HEK293 (cell line): ENCODE results near the gene RSU1.

ENCODE experiments used
- CTCF ChIA-PET: fragments of 350-600 bp; formaldehyde crosslinking; extraction: SDS; loops from one replicate; lab custom pipeline; 2021; ENCODE audit warnings: antibody characterized with exemption; lab: Yijun Ruan, JAX
- POLR2A ChIA-PET: fragments of 300-600 bp; formaldehyde crosslinking; extraction: SDS; loops from one replicate; lab custom pipeline; 2020; ENCODE audit warnings: antibody characterized with exemption, inconsistent platforms; lab: Yijun Ruan, JAX
- H3K27ac ChIP-seq: fragments of 200-500 bp; sonication (Bioruptor generic); 2 replicates; pipeline ENCODE4 v1.5.1; 2014; ENCODE audit warnings: low read depth, low read length, control low read depth, inconsistent platforms; ENCODE audit errors: extremely low read depth
- H3K36me3 ChIP-seq, 2 experiments: fragments of 200-500 bp in 1 of 2; sonication (Bioruptor generic) in 1 of 2; 1 replicate in 1 of 2; 2 replicates in 1 of 2; pipeline ENCODE4 v1.5.1; 2014 to 2017; ENCODE audit warnings: inconsistent platforms in 2 of 2, low read length in 2 of 2; ENCODE audit not compliant: control insufficient read depth in 2 of 2, insufficient read depth in 1 of 2
- H3K4me1 ChIP-seq: fragments of 200-500 bp; sonication (Bioruptor generic); 2 replicates; pipeline ENCODE4 v1.5.1; 2014; ENCODE audit warnings: mild to moderate bottlenecking, low read length, inconsistent platforms; ENCODE audit not compliant: control insufficient read depth, insufficient read depth
- H3K4me3 ChIP-seq: 2 replicates; pipeline ENCODE4 v1.5.1; 2011; ENCODE audit warnings: low read depth, mild to moderate bottlenecking, control low read depth, low read length, moderate library complexity
- H3K9me3 ChIP-seq: fragments of 200-500 bp; sonication (Bioruptor generic); 2 replicates; pipeline ENCODE4 v1.5.1; 2014; ENCODE audit warnings: low read depth, low read length, inconsistent platforms; ENCODE audit not compliant: control insufficient read depth, insufficient read depth
- BCL11B ChIP-seq: fragments of 450-650 bp; formaldehyde crosslinking; IDR thresholded peaks from 2 replicates; pipeline ENCODE4 v1.5.1; 2016; ENCODE audit warnings: low read depth, missing biosample characterization, missing genetic modification characterization
- EGR2 ChIP-seq: fragments of 450-650 bp; formaldehyde crosslinking; IDR thresholded peaks from 2 replicates; pipeline ENCODE4 v1.5.1; 2016; ENCODE audit warnings: low read depth, missing biosample characterization, missing genetic modification characterization
- GLI2 ChIP-seq: fragments of 450-650 bp; formaldehyde crosslinking; IDR thresholded peaks from 2 replicates; pipeline ENCODE4; 2017; ENCODE audit warnings: missing biosample characterization, missing genetic modification characterization, low read depth, borderline replicate concordance
- KLF1 ChIP-seq: fragments of 450-650 bp; formaldehyde crosslinking; IDR thresholded peaks from 2 replicates; pipeline ENCODE4 v1.5.1; 2016; ENCODE audit warnings: missing biosample characterization, missing genetic modification characterization
- MYNN ChIP-seq: fragments of 450-650 bp; formaldehyde crosslinking; IDR thresholded peaks from 2 replicates; pipeline ENCODE4 v1.5.1; 2016; ENCODE audit warnings: missing biosample characterization, missing genetic modification characterization, borderline replicate concordance
- PRDM10 ChIP-seq: fragments of 450-650 bp; formaldehyde crosslinking; IDR thresholded peaks from 2 replicates; pipeline ENCODE4 v1.5.1; 2016; ENCODE audit warnings: missing biosample characterization, missing genetic modification characterization
- RBAK ChIP-seq: fragments of 450-650 bp; formaldehyde crosslinking; IDR thresholded peaks from 2 replicates; pipeline ENCODE4 v1.5.1; 2016; ENCODE audit warnings: missing biosample characterization, missing genetic modification characterization
- YY1 ChIP-seq: fragments of 450-650 bp; formaldehyde crosslinking; IDR thresholded peaks from 2 replicates; pipeline ENCODE4 v1.5.1; 2018; ENCODE audit warnings: missing biosample characterization, missing genetic modification characterization
- ZBTB7A ChIP-seq: fragments of 450-650 bp; formaldehyde crosslinking; IDR thresholded peaks from 2 replicates; pipeline ENCODE4 v1.5.1; 2016; ENCODE audit warnings: low read depth, missing biosample characterization, missing genetic modification characterization
- ZNF121 ChIP-seq: fragments of 450-650 bp; formaldehyde crosslinking; IDR thresholded peaks from 2 replicates; pipeline ENCODE4 v1.5.1; 2016; ENCODE audit warnings: missing biosample characterization, missing genetic modification characterization
- ZNF155 ChIP-seq: fragments of 450-650 bp; formaldehyde crosslinking; IDR thresholded peaks from 2 replicates; pipeline ENCODE4 v1.5.1; 2016; ENCODE audit warnings: missing biosample characterization, missing genetic modification characterization
- ZNF157 ChIP-seq: fragments of 450-650 bp; formaldehyde crosslinking; IDR thresholded peaks from 2 replicates; pipeline ENCODE4 v1.5.1; 2016; ENCODE audit warnings: missing biosample characterization, missing genetic modification characterization
- ZNF16 ChIP-seq: fragments of 450-650 bp; formaldehyde crosslinking; IDR thresholded peaks from 2 replicates; pipeline ENCODE4 v1.5.1; 2016; ENCODE audit warnings: low read depth, missing biosample characterization, missing genetic modification characterization
- ZNF2 ChIP-seq: fragments of 450-650 bp; formaldehyde crosslinking; IDR thresholded peaks from 2 replicates; pipeline ENCODE4 v1.5.1; 2016; ENCODE audit warnings: missing biosample characterization, missing genetic modification characterization
- ZNF214 ChIP-seq: fragments of 450-650 bp; formaldehyde crosslinking; IDR thresholded peaks from 2 replicates; pipeline ENCODE4 v1.5.1; 2017; ENCODE audit warnings: missing biosample characterization, mild to moderate bottlenecking, missing genetic modification characterization, borderline replicate concordance
- ZNF280C ChIP-seq: fragments of 450-650 bp; formaldehyde crosslinking; IDR thresholded peaks from 2 replicates; pipeline ENCODE4 v1.5.1; 2016; ENCODE audit warnings: missing biosample characterization, missing genetic modification characterization
- ZNF335 ChIP-seq: fragments of 450-650 bp; formaldehyde crosslinking; conservative IDR thresholded peaks from 2 replicates; pipeline ENCODE4 v1.5.1; 2016; ENCODE audit warnings: missing biosample characterization, missing genetic modification characterization
- ZNF366 ChIP-seq: fragments of 450-650 bp; formaldehyde crosslinking; conservative IDR thresholded peaks from 2 replicates; pipeline ENCODE4 v1.5.1; 2016; ENCODE audit warnings: missing biosample characterization, missing genetic modification characterization
- ZNF391 ChIP-seq: fragments of 450-650 bp; formaldehyde crosslinking; IDR thresholded peaks from 2 replicates; pipeline ENCODE4 v1.5.1; 2016; ENCODE audit warnings: low read depth, missing biosample characterization, missing genetic modification characterization, borderline replicate concordance
- ZNF510 ChIP-seq: fragments of 450-650 bp; formaldehyde crosslinking; IDR thresholded peaks from 2 replicates; pipeline ENCODE4 v1.5.1; 2018; ENCODE audit warnings: mild to moderate bottlenecking, missing genetic modification characterization, missing biosample characterization; ENCODE audit not compliant: insufficient replicate concordance
- ZNF521 ChIP-seq: fragments of 450-650 bp; formaldehyde crosslinking; IDR thresholded peaks from 2 replicates; pipeline ENCODE4 v1.5.1; 2017; ENCODE audit warnings: missing biosample characterization, mild to moderate bottlenecking, missing genetic modification characterization
- ZNF544 ChIP-seq: fragments of 450-650 bp; formaldehyde crosslinking; IDR thresholded peaks from 2 replicates; pipeline ENCODE4 v1.5.0; 2017; ENCODE audit warnings: missing biosample characterization, missing genetic modification characterization
- ZNF555 ChIP-seq: fragments of 450-650 bp; formaldehyde crosslinking; conservative IDR thresholded peaks from 2 replicates; pipeline ENCODE4 v1.5.1; 2017; ENCODE audit warnings: missing biosample characterization, mild to moderate bottlenecking, missing genetic modification characterization, inconsistent platforms
- ZNF558 ChIP-seq: fragments of 450-650 bp; formaldehyde crosslinking; IDR thresholded peaks from 2 replicates; pipeline ENCODE4 v1.5.1; 2016; ENCODE audit warnings: missing biosample characterization, missing genetic modification characterization
- ZNF621 ChIP-seq: fragments of 450-650 bp; formaldehyde crosslinking; IDR thresholded peaks from 2 replicates; pipeline ENCODE4 v1.5.1; 2017; ENCODE audit warnings: missing biosample characterization, missing genetic modification characterization
- ZSCAN30 ChIP-seq: fragments of 450-650 bp; IDR thresholded peaks from 2 replicates; pipeline ENCODE4 v1.5.1; 2018; ENCODE audit warnings: missing biosample characterization, mild to moderate bottlenecking, missing genetic modification characterization, moderate library complexity
- TF ChIP-seq, protein P1 (sequence below): fragments of 450-650 bp; formaldehyde crosslinking; IDR thresholded peaks from 2 replicates; pipeline ENCODE4 v1.5.1; 2016; ENCODE audit warnings: missing biosample characterization, missing genetic modification characterization, borderline replicate concordance

RSU1 gene

GRCh38 chr10:16662923-16663322 lies 154.3 kb downstream of the RSU1 start:
- ChIA-PET POLR2A (no interaction called here), CTCF (interaction anchor here (0.6 kb wide), 1 partner anchor 661 kb away, joined by 5 read pairs; no protein-coding TSS in a partner anchor)
- no peak for TF ChIP-seq ZNF391
- TF ChIP-seq ZNF16 (tag by site-specific recombination) = no peak
- no peak for TF ChIP-seq ZNF2 (tag by site-specific recombination)
- TF ChIP-seq RBAK (tag by site-specific recombination) = no peak
- TF ChIP-seq ZNF555 (tag by site-specific recombination) = no peak
- no peak for TF ChIP-seq ZNF121 (tag by site-specific recombination)
- TF ChIP-seq ZNF157 = no peak
- TF ChIP-seq EGR2 (tag by site-specific recombination) = no peak
- TF ChIP-seq ZBTB7A (tag by site-specific recombination) = no peak
- TF ChIP-seq, protein P1, sequence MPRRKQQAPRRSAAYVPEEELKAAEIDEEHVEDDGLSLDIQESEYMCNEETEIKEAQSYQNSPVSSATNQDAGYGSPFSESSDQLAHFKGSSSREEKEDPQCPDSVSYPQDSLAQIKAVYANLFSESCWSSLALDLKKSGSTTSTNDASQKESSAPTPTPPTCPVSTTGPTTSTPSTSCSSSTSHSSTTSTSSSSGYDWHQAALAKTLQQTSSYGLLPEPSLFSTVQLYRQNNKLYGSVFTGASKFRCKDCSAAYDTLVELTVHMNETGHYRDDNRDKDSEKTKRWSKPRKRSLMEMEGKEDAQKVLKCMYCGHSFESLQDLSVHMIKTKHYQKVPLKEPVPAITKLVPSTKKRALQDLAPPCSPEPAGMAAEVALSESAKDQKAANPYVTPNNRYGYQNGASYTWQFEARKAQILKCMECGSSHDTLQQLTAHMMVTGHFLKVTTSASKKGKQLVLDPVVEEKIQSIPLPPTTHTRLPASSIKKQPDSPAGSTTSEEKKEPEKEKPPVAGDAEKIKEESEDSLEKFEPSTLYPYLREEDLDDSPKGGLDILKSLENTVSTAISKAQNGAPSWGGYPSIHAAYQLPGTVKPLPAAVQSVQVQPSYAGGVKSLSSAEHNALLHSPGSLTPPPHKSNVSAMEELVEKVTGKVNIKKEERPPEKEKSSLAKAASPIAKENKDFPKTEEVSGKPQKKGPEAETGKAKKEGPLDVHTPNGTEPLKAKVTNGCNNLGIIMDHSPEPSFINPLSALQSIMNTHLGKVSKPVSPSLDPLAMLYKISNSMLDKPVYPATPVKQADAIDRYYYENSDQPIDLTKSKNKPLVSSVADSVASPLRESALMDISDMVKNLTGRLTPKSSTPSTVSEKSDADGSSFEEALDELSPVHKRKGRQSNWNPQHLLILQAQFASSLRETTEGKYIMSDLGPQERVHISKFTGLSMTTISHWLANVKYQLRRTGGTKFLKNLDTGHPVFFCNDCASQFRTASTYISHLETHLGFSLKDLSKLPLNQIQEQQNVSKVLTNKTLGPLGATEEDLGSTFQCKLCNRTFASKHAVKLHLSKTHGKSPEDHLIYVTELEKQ (tag by site-specific recombination) = no peak
- TF ChIP-seq KLF1 (tag by site-specific recombination) = no peak
- TF ChIP-seq ZNF214 (tag by site-specific recombination) = no peak
- no peak for TF ChIP-seq YY1 (tag by site-specific recombination)
- no peak for TF ChIP-seq GLI2 (tag by site-specific recombination)
- TF ChIP-seq ZSCAN30 (tag by site-specific recombination) = no peak
- TF ChIP-seq ZNF558 = no peak
- TF ChIP-seq ZNF621 (tag by site-specific recombination) = no peak
- no peak for TF ChIP-seq BCL11B
- TF ChIP-seq ZNF544 (tag by site-specific recombination) = no peak

DNA sequence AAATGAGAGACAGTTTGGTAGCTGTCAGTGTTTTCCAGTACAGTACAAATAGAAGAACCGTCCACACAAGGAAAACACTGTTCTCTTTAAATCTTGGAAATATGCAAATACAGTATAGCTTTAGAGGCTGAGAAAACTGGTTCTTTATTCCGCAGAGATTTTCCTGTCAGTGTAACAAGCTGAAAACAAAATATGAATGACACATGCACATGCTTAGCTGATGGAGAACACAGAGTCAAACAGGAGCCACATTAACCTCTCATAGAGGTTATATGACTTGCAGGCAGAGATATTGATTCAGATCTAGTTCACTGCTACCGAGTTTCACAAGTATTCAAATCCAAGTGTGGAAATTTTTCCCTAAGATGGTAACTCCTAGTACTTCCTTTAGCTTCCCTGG lies 160.3 kb downstream of the RSU1 start:
- no peak overlapping the region for H3K4me3 ChIP-seq
- ChIA-PET CTCF (interaction anchor here (0.6 to 1.0 kb wide), 2 partner anchors 121 to 171 kb away, joined by 3 read pairs; no protein-coding TSS in a partner anchor), POLR2A (no interaction called here)
- H3K9me3 ChIP-seq = no peaks in the 10 kb centered on the region
- H3K4me1 ChIP-seq = 0 out of 2 replicates have a peak, but pooled peaks cover 2% of the 10 kb centered on the region
- H3K36me3 ChIP-seq = no peaks in the 10 kb centered on the region
- H3K27ac ChIP-seq = no peak overlapping the region
- TF ChIP-seq ZNF521 = no peak
- no peak for TF ChIP-seq ZNF335
- TF ChIP-seq ZNF510 = no peak
- TF ChIP-seq ZNF155 (tag by site-specific recombination) = no peak
- no peak for TF ChIP-seq PRDM10 (tag by site-specific recombination)
- TF ChIP-seq ZNF366 (tag by site-specific recombination) = no peak
- TF ChIP-seq ZNF280C (tag by site-specific recombination) = no peak
- TF ChIP-seq MYNN (tag by site-specific recombination) = no peak

More at GRCh38 chr10:16662923-16663322, 154.3 kb downstream of the RSU1 start:
- Histone ChIP-seq H3K9me3 (no peaks in the 10 kb centered on the region), H3K36me3 (no peaks in the 10 kb centered on the region), H3K4me1 (no peaks in the 10 kb centered on the region), H3K4me3 (no peak overlapping the region), H3K27ac (no peak overlapping the region)
